Liver (tissue), 9 donors: ENCODE measurements around the gene AQP6. TPM values are rescaled to one million over a fixed set of nuclear protein-coding genes. Genes with fewer than 3 reads are reported as not detected.

ENCODE experiments used
- DNase-seq: peaks from one replicate; pipeline ENCODE4 v3.0.0-alpha.2; 2017; ENCODE audit warnings: low spot score
- H3K27ac ChIP-seq, 2 donors: one replicate each; pipeline ENCODE4 v1.7.0; 2013; ENCODE audit warnings: inconsistent platforms in 2 of 2, low read length in 2 of 2, control low read depth in 1 of 2, low read depth in 1 of 2, mild to moderate bottlenecking in 1 of 2
- H3K27me3 ChIP-seq, 4 donors: one replicate each; pipeline versions ENCODE4 v1.6.1 to v1.7.0; 2013; ENCODE audit warnings: low read length in 3 of 4, inconsistent platforms in 1 of 4, mild to moderate bottlenecking in 1 of 4, moderate library complexity in 1 of 4; ENCODE audit not compliant: control insufficient read depth in 4 of 4, insufficient read depth in 4 of 4
- H3K36me3 ChIP-seq, 4 donors: one replicate each; pipeline versions ENCODE4 v1.6.1 to v1.7.0; 2013; ENCODE audit warnings: low read length in 3 of 4, mild to moderate bottlenecking in 3 of 4, low read depth in 1 of 4, moderate library complexity in 1 of 4; ENCODE audit not compliant: control insufficient read depth in 4 of 4, insufficient read depth in 3 of 4
- H3K4me1 ChIP-seq, 4 donors: one replicate each; pipeline versions ENCODE4 v1.6.1 to v1.7.0; 2013; ENCODE audit warnings: low read length in 3 of 4, mild to moderate bottlenecking in 3 of 4, moderate library complexity in 1 of 4; ENCODE audit not compliant: control insufficient read depth in 4 of 4, insufficient read depth in 4 of 4
- H3K4me3 ChIP-seq, 3 donors: one replicate each; pipeline versions ENCODE4 v1.6.1 to v1.7.0; 2013; ENCODE audit warnings: low read length in 3 of 3, control low read depth in 1 of 3, low read depth in 1 of 3, mild to moderate bottlenecking in 1 of 3
- H3K9ac ChIP-seq, 2 donors: one replicate each; pipeline ENCODE4 v1.7.0; 2013; ENCODE audit warnings: low read length in 2 of 2, mild to moderate bottlenecking in 2 of 2, moderate library complexity in 2 of 2, control low read depth in 1 of 2, low read depth in 1 of 2
- H3K9me3 ChIP-seq, 4 donors: one replicate each; pipeline versions ENCODE4 v1.6.1 to v1.7.0; 2013; ENCODE audit warnings: low read length in 3 of 4; ENCODE audit not compliant: control insufficient read depth in 4 of 4
- CTCF ChIP-seq: fragments of 150-350 bp; IDR thresholded peaks from 2 replicates; pipeline ENCODE4 v1.5.1; 2017; ENCODE audit warnings: improper control_type of control experiment, low read depth, low read length; ENCODE audit not compliant: missing input control
- EGR1 ChIP-seq, 2 donors: IDR thresholded peaks; 2 replicates each; pipeline ENCODE4 v1.6.1; 2016 to 2018; ENCODE audit warnings: antibody characterized with exemption in 2 of 2, low read depth in 2 of 2
- FOXA1 ChIP-seq: IDR thresholded peaks from 2 replicates; pipeline ENCODE4 v1.6.1; 2016; ENCODE audit warnings: antibody characterized with exemption
- FOXA2 ChIP-seq: IDR thresholded peaks from 2 replicates; pipeline ENCODE4 v1.6.1; 2016; ENCODE audit warnings: antibody characterized with exemption
- GABPA ChIP-seq, 2 donors: IDR thresholded peaks in 1 of 2; conservative IDR thresholded peaks in 1 of 2; 2 replicates each; pipeline ENCODE4 v1.6.1; 2016; ENCODE audit warnings: antibody characterized with exemption in 2 of 2, mild to moderate bottlenecking in 1 of 2, moderate library complexity in 1 of 2
- HNF4A ChIP-seq, 2 donors: conservative IDR thresholded peaks; 2 replicates each; pipeline ENCODE4 v1.6.1; 2016; ENCODE audit warnings: antibody characterized with exemption in 2 of 2, mild to moderate bottlenecking in 2 of 2
- HNF4G ChIP-seq: IDR thresholded peaks from 2 replicates; pipeline ENCODE4 v1.6.1; 2016; ENCODE audit warnings: antibody characterized with exemption
- JUND ChIP-seq, 2 donors: IDR thresholded peaks; 2 replicates each; pipeline ENCODE4 v1.6.1; 2016; ENCODE audit warnings: antibody characterized with exemption in 2 of 2
- MAX ChIP-seq: IDR thresholded peaks from 2 replicates; pipeline ENCODE4 v1.6.1; 2016; ENCODE audit warnings: antibody characterized with exemption
- NR2F2 ChIP-seq: IDR thresholded peaks from 2 replicates; pipeline ENCODE4 v1.6.1; 2016; ENCODE audit warnings: antibody characterized with exemption
- RAD21 ChIP-seq, 2 donors: IDR thresholded peaks; 2 replicates each; pipeline ENCODE4 v1.6.1; 2016; ENCODE audit warnings: antibody characterized with exemption in 2 of 2, mild to moderate bottlenecking in 2 of 2
- REST ChIP-seq: IDR thresholded peaks from 2 replicates; pipeline ENCODE4 v1.6.1; 2016; ENCODE audit warnings: antibody characterized with exemption, mild to moderate bottlenecking
- RXRA ChIP-seq, 2 donors: IDR thresholded peaks; 2 replicates each; pipeline ENCODE4 v1.6.1; 2017 to 2018; ENCODE audit warnings: antibody characterized with exemption in 2 of 2, mild to moderate bottlenecking in 1 of 2
- SP1 ChIP-seq: IDR thresholded peaks from 2 replicates; pipeline ENCODE4 v1.6.1; 2018; ENCODE audit warnings: antibody characterized with exemption, mild to moderate bottlenecking
- TAF1 ChIP-seq: conservative IDR thresholded peaks from 2 replicates; pipeline ENCODE4 v1.6.1; 2016; ENCODE audit warnings: antibody characterized with exemption, mild to moderate bottlenecking
- YY1 ChIP-seq: IDR thresholded peaks from 2 replicates; pipeline ENCODE4 v1.6.1; 2016; ENCODE audit warnings: antibody characterized with exemption, mild to moderate bottlenecking
- ZBTB33 ChIP-seq: IDR thresholded peaks from 2 replicates; pipeline ENCODE4 v1.6.1; 2016; ENCODE audit warnings: antibody characterized with exemption
- WGBS: extraction: QIAGEN DNeasy Blood & Tissue Kit; methylation state at CpG from one replicate; pipeline ENCODE4 v1.1.7; 2013; 5-methylcytosine and 5-hydroxymethylcytosine counted together
- polyA plus RNA-seq, 2 donors: library from polyadenylated mRNA; stranded (reverse) in 1 of 2; unstranded in 1 of 2; fragments of 200-250 nt in 1 of 2; fragments of >200 nt in 1 of 2; fragmentation: Nextera tagmentation in 1 of 2; extraction: Ambion mirVana in 1 of 2; gene quantifications; one replicate each; pipeline versions ENCODE4 v1.2.1 to v1.2.3, GENCODE V29; 2013 to 2015
- total RNA-seq, 2 donors: library from RNA; depleted of rRNA; stranded (reverse); fragments of >200 nt; gene quantifications; one replicate each; pipeline ENCODE4 v1.2.3, GENCODE V29; 2014
- donor health status: healthy.
- donor health status: healthy.
- donor health status: healthy.
- donor health status: healthy.
- donor health status: healthy.

AQP6 gene
- total and polyA plus RNA-seq, 4 donors, result 0.05 to 0.11 TPM; not detected in 2

- H3K9ac ChIP-seq, result no peak overlapping the region
- H3K27ac ChIP-seq, result no peak overlapping the region
- H3K27me3 ChIP-seq, result no peaks in the 10 kb centered on the region
- peaks cover 0 to 11% (median 4%) of the 10 kb centered on the region in 4 donors for H3K4me1 ChIP-seq
- no peak overlapping the region for H3K4me3 ChIP-seq
- TF ChIP-seq ZBTB33, result no peak
- TF ChIP-seq FOXA1, result no peak
- no peak for TF ChIP-seq TAF1
- TF ChIP-seq GABPA (IDR thresholded peaks at IDR 0.05 in 1 of 2, conservative IDR thresholded peaks at IDR 0.05 in 1 of 2), result no peak
- no peak for TF ChIP-seq EGR1 (IDR thresholded peaks at IDR 0.05; ENCODE audit: low read depth in 2 of 2)
- no peak for TF ChIP-seq SP1
- no peak for TF ChIP-seq YY1
- TF ChIP-seq HNF4G, result no peak
- TF ChIP-seq REST, result no peak
- no peak for TF ChIP-seq CTCF
- TF ChIP-seq HNF4A (conservative IDR thresholded peaks at IDR 0.05), result no peak
- TF ChIP-seq RXRA (IDR thresholded peaks at IDR 0.05), result no peak
- no peak for TF ChIP-seq FOXA2
- TF ChIP-seq MAX, result no peak
- TF ChIP-seq JUND (IDR thresholded peaks at IDR 0.05), result no peak
- TF ChIP-seq RAD21 (IDR thresholded peaks at IDR 0.05), result no peak
- no peak for TF ChIP-seq NR2F2
- H3K36me3 ChIP-seq, result no peaks in the 10 kb centered on the region
- no peaks in the 10 kb centered on the region for H3K9me3 ChIP-seq
- no peak for DNase-seq
- 93% methylated on average over 9 of the region's 9 CpGs for WGBS
Observed at GRCh38 chr12:49984476-49985359, 12.0 kb downstream of the AQP6 start.
